ENCODE results near the gene HOXB1.
A peak's percentile ranks its signal among the peaks of the same experiment; 100 is the strongest.
"Not testable (repeated sequence)": the region's sequence is repeated elsewhere in the genome, so short reads cannot be mapped to it uniquely, and the experiment has no call there.

Gene HOXB1

GRCh38 chr17:48499735-48500434 lies 30.9 kb downstream of the HOXB1 start:
- no peak for DNase-seq (ENCODE audit: low read depth in 2 of 2, low spot score in 1 of 2)

GRCh38 chr17:48499248-48499647 lies 31.6 kb downstream of the HOXB1 start:
- DNase-seq (ENCODE audit: low read depth in 2 of 2, low spot score in 1 of 2): no peak

DNA sequence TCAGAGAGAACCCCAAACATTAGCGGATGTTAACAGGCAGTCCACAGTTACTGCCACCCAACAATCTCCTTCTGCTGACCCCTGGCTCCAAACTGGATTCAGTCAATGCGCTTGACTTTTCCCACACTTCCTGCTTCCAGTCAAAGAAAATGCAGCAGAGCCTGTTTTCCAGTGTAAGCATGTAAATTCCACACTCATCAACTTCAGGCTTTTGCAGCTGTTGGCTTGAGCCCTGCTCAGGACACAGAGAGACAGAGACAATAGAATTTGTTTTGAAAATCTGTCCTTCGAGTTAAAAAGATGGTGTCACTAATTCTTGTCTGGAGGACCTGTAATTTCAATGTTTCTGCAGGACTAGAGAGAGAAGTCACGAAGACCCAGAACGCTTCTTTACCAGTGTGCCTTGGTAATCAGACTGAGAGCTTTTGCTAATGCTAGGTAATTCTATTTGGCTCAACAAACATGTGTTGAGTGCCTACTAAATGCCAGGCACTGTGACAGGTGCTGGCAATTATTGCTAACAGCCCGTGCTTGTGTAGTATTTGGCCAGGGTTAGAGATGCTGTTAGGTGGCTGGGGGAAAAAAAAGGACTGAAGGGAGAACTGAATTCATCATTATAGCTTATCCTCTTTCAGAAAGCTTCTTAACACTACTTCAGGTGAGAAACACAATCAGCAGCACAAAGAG lies 32.5 kb downstream of the HOXB1 start:
- DNase-seq (ENCODE audit: low read depth in 2 of 2, low spot score in 1 of 2): no peak

DNA sequence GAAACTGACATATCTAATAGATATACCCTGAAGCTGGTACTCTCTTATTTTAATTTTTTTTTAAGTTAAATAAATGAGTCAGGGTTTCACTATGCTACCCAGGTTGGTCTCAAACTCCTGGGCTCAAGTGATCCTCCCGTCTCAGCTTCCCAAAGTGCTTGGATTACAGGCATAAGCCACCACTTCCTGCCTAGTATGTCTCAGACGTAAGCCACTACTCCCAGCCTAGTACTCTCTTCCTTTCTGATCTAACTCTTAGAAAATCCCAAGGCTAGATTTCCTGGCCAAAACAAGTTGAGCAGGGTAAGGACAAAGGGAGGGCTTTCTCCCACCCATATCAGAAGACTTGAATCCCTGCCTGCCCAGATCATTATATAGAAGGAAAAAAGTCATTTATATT lies 33.7 kb downstream of the HOXB1 start:
- no peak for DNase-seq (ENCODE audit: low read depth in 2 of 2, low spot score in 1 of 2)

- DNase-seq (ENCODE audit: low read depth in 2 of 2, low spot score in 1 of 2): no peak
Observed at GRCh38 chr17:48494335-48494734, 36.5 kb downstream of the HOXB1 start.

GRCh38 chr17:48492401-48493298 lies 38.2 kb downstream of the HOXB1 start:
- peak; percentile 28 to 44 for DNase-seq (ENCODE audit: low read depth in 2 of 2, low spot score in 1 of 2)

- DNase-seq (ENCODE audit: low read depth in 2 of 2, low spot score in 1 of 2): no peak
Observed at GRCh38 chr17:48491527-48492273, 39.1 kb downstream of the HOXB1 start.

DNA sequence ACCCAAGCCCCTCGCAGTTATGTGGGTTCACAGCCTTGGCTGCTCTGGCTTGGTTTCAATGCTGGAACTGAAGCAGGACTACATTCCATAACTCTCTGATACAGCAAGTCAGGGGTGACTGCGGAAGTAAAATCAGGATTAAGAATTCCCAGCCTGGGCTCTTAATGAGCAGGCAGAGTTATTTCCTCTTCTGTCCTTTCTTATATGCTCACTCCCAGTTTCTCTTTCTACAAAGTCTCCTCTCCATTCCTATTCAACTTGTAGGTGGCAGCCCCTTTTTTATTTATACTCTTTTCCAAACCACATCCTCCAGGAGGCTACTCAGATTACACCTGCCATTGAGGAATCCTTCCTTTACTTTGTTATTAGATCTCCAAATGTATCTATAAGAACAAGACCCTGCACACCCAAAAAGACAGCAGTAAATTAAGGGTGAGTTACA lies 40.3 kb downstream of the HOXB1 start:
- no peak for DNase-seq (ENCODE audit: low read depth in 2 of 2, low spot score in 1 of 2)

- no peak for DNase-seq (ENCODE audit: low read depth in 2 of 2, low spot score in 1 of 2)
Observed at GRCh38 chr17:48489781-48490180, 41.0 kb downstream of the HOXB1 start.

GRCh38 chr17:48488548-48489106 lies 42.2 kb downstream of the HOXB1 start:
- no peak for DNase-seq (ENCODE audit: low read depth in 2 of 2, low spot score in 1 of 2)

DNA sequence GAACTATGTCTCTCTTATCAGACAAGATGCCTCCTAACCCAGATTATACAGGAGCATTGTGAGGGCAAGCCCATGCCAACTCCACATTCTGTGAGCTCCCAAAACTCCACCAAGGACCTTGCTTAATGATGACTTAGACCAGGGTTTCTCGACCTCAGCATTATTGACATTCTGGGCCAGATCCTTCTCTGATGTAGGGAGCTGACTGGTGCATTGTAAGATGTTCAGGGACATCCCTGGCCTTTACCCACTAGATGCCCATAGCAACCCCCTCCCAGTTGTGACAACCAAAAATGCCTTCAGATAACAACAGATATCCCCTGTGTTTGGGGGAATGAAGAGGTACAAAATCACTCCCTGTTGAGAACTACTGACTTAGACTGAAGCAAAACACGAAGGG lies 43.6 kb downstream of the HOXB1 start:
- DNase-seq (ENCODE audit: low read depth in 2 of 2, low spot score in 1 of 2): no peak

DNA sequence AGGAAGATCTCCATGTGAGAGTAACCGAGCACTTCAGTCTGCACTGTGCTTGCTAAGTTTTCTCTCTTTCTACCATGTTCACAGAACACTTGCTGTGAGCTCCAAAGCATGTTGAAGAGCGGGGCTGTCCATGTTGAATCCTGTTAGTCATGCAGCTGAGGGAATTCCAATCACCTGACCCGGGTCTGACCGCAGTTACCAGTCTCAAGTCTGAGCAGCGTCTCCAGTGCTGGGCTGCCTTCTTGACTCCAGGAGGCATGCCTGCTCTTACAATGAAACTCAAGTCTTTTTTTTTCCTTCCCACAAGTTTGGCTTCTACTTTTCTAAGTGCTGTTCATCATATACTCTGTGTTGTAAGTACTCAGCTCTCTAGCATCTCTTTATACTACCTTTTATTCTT lies 44.3 kb downstream of the HOXB1 start:
- DNase-seq (ENCODE audit: low read depth in 2 of 2, low spot score in 1 of 2): no peak

DNA sequence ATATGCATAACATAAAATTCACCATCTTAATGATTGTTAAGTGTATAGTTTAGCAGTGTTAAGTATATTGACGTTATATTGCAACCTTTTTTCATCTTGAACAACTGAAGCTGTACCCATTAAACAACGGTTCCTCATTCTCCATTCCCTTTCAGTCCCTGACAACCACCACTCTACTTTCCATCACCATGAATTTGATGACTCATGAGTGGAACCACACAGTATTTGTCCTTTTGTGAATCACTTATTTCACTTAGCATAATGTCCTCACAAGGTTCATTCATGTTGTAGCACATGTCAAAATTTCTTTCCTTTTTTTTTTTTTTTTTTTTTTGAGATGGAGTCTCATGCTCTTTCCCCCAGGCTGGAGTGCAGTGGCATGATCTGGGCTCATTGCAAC lies 46.0 kb downstream of the HOXB1 start:
- DNase-seq (ENCODE audit: low read depth in 2 of 2, low spot score in 1 of 2): no peak

DNA sequence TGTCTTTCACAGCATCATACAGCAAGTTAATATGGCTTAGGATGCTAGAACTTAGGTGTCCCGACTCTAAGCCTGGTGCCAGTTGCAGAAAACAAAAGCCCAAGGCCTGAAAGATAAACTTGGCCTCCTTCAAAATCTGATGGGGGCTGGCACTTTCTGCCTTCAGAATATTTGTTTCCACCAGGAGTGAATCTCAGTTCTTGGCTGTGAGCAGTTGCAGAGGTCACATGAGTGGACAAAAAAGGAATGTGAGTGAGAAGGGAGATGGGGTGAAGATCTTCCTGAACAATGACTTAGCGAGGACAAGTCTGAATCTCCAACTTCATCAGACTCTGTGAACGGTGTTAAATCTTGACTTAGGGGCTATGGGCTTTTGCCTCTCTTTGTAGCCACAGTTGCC lies 46.6 kb downstream of the HOXB1 start:
- no peak for DNase-seq (ENCODE audit: low read depth in 2 of 2, low spot score in 1 of 2)

DNA sequence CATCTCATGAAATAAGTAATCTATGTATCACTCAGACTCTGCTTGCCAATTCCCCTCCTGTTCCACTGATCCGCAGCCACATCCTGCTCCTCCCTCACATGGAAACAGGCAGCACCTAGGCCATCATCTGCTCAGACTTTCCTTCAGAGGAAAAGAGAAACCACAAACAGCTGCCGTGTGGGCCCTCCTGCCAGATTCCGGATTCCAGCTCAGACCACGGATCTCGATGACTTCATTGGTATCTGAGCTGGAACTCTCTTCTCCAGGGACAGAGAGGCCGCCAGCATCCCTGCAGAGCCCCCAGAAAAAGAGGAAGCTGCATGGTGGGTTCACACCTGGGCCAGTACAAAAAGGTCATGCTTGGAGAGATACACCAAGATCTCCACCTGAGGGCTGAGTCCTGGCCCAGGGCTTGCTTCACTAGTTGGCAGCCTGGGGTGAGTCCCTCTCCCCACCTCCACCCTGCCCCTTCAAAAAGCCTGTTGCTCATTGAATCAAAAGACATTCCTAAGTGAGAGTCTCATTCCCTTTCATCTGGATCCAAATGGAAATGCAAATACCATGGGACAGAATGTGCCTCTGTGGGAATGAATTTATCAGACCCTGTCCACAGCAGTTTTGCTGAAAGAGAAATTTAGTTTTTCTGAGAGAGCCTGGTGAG lies 47.2 kb downstream of the HOXB1 start:
- DNase-seq (ENCODE audit: low read depth in 2 of 2, low spot score in 1 of 2): no peak

- DNase-seq (ENCODE audit: low read depth in 2 of 2, low spot score in 1 of 2): no peak
Observed at GRCh38 chr17:48483004-48483403, 47.8 kb downstream of the HOXB1 start.

GRCh38 chr17:48482301-48482700 lies 48.5 kb downstream of the HOXB1 start:
- not testable (repeated sequence) for DNase-seq (ENCODE audit: low read depth in 2 of 2, low spot score in 1 of 2)

DNA sequence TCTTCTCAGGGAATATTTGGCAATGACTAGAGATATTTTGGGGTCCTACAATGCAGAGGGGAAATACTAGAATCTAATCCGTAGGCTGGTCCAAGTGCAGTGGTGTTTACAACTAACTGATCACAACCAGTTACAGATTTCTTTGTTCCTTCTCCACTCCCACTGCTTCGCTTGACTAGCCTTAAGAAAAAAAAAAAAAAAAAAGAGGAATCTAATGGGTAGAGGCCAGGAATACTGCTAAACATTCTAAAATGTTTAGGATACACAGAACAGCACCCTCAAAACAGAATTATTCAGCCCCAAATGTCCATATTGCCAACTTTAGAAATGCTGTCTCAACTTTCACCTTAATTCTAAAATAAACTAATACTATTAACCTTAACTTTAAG lies 51.8 kb downstream of the HOXB1 start:
- no peak for DNase-seq (ENCODE audit: low read depth in 2 of 2, low spot score in 1 of 2)

Measured in stimulated activated CD8-positive, alpha-beta memory T cell treated with anti-CD3 and anti-CD28 coated beads, Interleukin-4, amount 100 ng/mL, for 1 hour (primary cell).